Mammary epithelial cell (primary cell): Measurements from ENCODE around the gene SEMA5A.

Experiments
- EZH2 ChIP-seq: IDR thresholded peaks from 2 replicates; pipeline ENCODE4 v1.6.1; 2012; ENCODE audit warnings: low read length, inconsistent platforms, borderline replicate concordance
- TF ChIP-seq, protein P1 (sequence below), 2 donors: IDR thresholded peaks in 1 of 2; conservative IDR thresholded peaks in 1 of 2; 2 replicates each; pipeline ENCODE4 v1.5.1; 2011 to 2012; ENCODE audit warnings: inconsistent platforms in 2 of 2, low read length in 2 of 2, mild to moderate bottlenecking in 2 of 2, control low read depth in 1 of 2, low read depth in 1 of 2; ENCODE audit not compliant: insufficient read depth in 1 of 2; ENCODE audit errors: extremely low read depth in 1 of 2

DNA sequence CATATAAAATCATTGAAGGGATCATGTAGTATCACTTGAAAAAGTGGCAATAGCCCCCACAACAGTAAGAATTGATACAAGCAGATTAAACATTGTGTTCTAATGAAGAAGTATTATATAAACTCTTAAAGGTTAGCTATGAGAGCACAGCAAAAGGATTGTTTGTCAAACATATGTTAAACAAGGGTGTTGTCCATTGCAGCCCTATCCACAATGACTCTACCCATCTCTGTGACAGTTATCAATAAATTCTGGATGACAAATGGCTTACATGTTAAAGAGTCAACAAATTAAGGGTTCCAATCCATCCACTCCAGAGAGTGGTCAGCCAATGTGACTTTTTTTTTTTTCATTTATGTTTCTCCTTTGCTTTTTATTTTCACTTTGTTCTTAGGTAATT, 238.7 kb downstream of the SEMA5A start:
- TF ChIP-seq, protein P1, sequence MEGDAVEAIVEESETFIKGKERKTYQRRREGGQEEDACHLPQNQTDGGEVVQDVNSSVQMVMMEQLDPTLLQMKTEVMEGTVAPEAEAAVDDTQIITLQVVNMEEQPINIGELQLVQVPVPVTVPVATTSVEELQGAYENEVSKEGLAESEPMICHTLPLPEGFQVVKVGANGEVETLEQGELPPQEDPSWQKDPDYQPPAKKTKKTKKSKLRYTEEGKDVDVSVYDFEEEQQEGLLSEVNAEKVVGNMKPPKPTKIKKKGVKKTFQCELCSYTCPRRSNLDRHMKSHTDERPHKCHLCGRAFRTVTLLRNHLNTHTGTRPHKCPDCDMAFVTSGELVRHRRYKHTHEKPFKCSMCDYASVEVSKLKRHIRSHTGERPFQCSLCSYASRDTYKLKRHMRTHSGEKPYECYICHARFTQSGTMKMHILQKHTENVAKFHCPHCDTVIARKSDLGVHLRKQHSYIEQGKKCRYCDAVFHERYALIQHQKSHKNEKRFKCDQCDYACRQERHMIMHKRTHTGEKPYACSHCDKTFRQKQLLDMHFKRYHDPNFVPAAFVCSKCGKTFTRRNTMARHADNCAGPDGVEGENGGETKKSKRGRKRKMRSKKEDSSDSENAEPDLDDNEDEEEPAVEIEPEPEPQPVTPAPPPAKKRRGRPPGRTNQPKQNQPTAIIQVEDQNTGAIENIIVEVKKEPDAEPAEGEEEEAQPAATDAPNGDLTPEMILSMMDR (conservative IDR thresholded peaks at IDR 0.05 in 1 of 2, IDR thresholded peaks at IDR 0.05 in 1 of 2; ENCODE audit: extremely low read depth in 1 of 2, insufficient read depth in 1 of 2, low read depth in 1 of 2, low read length in 2 of 2): no peak
- no peak for TF ChIP-seq EZH2
